Measurements from ENCODE around the gene PARD6G.

PARD6G gene

GRCh38 chr18:80108739-80109675 lies 138.3 kb downstream of the PARD6G start, which contains the start of gene ADNP2:
Gene ADNP2 (plus strand): TSS chr18:80109262. CDS start chr18:80117543, 8,281 bp downstream.
- no peak for TF ChIP-seq GLIS3 (CRISPR knock-in tag; IDR thresholded peaks at IDR 0.05)
- TF ChIP-seq BACH2 (CRISPR knock-in tag; IDR thresholded peaks at IDR 0.05; ENCODE audit: borderline replicate concordance): no peak
- TF ChIP-seq PATZ1 (CRISPR knock-in tag; IDR thresholded peaks at IDR 0.05; ENCODE audit: borderline replicate concordance): no peak
- TF ChIP-seq ZNF565 (CRISPR knock-in tag; conservative IDR thresholded peaks at IDR 0.05; ENCODE audit: low read depth): 0 out of 2 replicates have a peak, but pooled peaks have one; percentile 35
- peak; percentile 56; the same call in 1 of the 2 replicates for TF ChIP-seq ARNTL (CRISPR knock-in tag; IDR thresholded peaks at IDR 0.05; ENCODE audit: borderline replicate concordance, low read depth)
- TF ChIP-seq ZNF70 (CRISPR knock-in tag; IDR thresholded peaks at IDR 0.05): no peak
- ATAC-seq: peak; percentile 94

GRCh38 chr18:80108121-80108536 lies 139.2 kb downstream of the PARD6G start:
- no peak for TF ChIP-seq ARNTL (CRISPR knock-in tag; IDR thresholded peaks at IDR 0.05; ENCODE audit: borderline replicate concordance, low read depth)
- TF ChIP-seq PPARA (CRISPR knock-in tag; IDR thresholded peaks at IDR 0.05; ENCODE audit: borderline replicate concordance): no peak
- no peak for TF ChIP-seq SNAI2 (CRISPR knock-in tag; IDR thresholded peaks at IDR 0.05)
- TF ChIP-seq ZFP30 (CRISPR knock-in tag; IDR thresholded peaks at IDR 0.05): no peak
- TF ChIP-seq CSRNP3 (CRISPR knock-in tag; IDR thresholded peaks at IDR 0.05): no peak
- TF ChIP-seq BACH2 (CRISPR knock-in tag; IDR thresholded peaks at IDR 0.05; ENCODE audit: borderline replicate concordance): no peak
- no peak for TF ChIP-seq TCF4 (CRISPR knock-in tag; IDR thresholded peaks at IDR 0.05; ENCODE audit: borderline replicate concordance)
- no peak for TF ChIP-seq GLIS3 (CRISPR knock-in tag; IDR thresholded peaks at IDR 0.05)
- TF ChIP-seq ZNF70 (CRISPR knock-in tag; IDR thresholded peaks at IDR 0.05): no peak
- TF ChIP-seq ZFP3 (CRISPR knock-in tag; IDR thresholded peaks at IDR 0.05): no peak
- no peak for TF ChIP-seq ISL1 (CRISPR knock-in tag; IDR thresholded peaks at IDR 0.05)
- TF ChIP-seq ZC3H10 (CRISPR knock-in tag; IDR thresholded peaks at IDR 0.05): no peak
- no peak for TF ChIP-seq POU6F1 (CRISPR knock-in tag; IDR thresholded peaks at IDR 0.05; ENCODE audit: borderline replicate concordance, low read depth)
- TF ChIP-seq ZNF565 (CRISPR knock-in tag; conservative IDR thresholded peaks at IDR 0.05; ENCODE audit: low read depth): no peak
- ATAC-seq: no peak

- ATAC-seq: no peak
- no peak for TF ChIP-seq ZFP30 (CRISPR knock-in tag; IDR thresholded peaks at IDR 0.05)
- TF ChIP-seq POU6F1 (CRISPR knock-in tag; IDR thresholded peaks at IDR 0.05; ENCODE audit: borderline replicate concordance, low read depth): no peak
- TF ChIP-seq ZNF8 (CRISPR knock-in tag; IDR thresholded peaks at IDR 0.05): no peak
- no peak for TF ChIP-seq CSRNP3 (CRISPR knock-in tag; IDR thresholded peaks at IDR 0.05)
Observed at GRCh38 chr18:80107426-80107825, 139.9 kb downstream of the PARD6G start.
